ENCODE results near the gene VSTM4.

VSTM4 gene, protein sequence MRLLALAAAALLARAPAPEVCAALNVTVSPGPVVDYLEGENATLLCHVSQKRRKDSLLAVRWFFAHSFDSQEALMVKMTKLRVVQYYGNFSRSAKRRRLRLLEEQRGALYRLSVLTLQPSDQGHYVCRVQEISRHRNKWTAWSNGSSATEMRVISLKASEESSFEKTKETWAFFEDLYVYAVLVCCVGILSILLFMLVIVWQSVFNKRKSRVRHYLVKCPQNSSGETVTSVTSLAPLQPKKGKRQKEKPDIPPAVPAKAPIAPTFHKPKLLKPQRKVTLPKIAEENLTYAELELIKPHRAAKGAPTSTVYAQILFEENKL

GRCh38 chr10:49115015-49115795 is at the start of gene VSTM4:
VSTM4 (minus strand) TSS chr10:49115522; CDS start chr10:49115485, 37 bp downstream.
- no peak for DNase-seq (ENCODE audit: low read depth in 2 of 3, low spot score in 2 of 3)

DNA sequence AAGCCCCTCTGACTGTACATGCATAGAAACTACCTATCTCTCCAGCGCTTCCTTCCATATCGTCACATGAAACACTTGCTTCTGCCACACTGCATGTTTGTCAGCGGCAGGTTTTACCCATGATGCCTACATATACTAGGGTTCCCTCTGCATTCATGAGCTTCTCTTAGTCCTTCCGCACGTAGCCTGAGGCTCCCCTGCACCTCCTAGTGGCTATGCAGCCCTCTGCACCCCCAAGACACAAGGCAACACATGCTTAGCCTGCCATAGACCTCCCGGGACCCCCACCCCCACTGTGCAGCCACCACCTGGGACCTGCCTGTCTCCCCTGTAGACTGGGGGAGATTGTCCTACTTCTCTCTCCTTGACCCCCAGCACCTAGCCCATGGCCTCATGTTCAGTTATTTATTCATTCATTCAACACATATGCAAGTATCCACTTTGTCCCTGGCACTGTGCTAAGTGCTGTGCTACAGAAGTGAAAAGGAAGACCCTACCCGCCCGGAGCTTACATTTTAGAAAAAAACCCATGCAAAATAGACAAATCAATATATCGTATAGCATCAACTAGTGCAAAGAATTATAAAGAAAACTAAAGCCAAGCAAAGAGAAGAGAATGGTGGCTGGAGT is 49.4 kb upstream of the VSTM4 start:
- peak in 2 of 3 experiments; percentile 22 to 28 for DNase-seq (ENCODE audit: low read depth in 2 of 3, low spot score in 2 of 3)

- DNase-seq (ENCODE audit: low read depth in 2 of 3, low spot score in 2 of 3) = no peak
Measured at GRCh38 chr10:49163741-49164140, 48.4 kb upstream of the VSTM4 start.

GRCh38 chr10:49162761-49163310 is 47.5 kb upstream of the VSTM4 start:
- DNase-seq (ENCODE audit: low read depth in 2 of 3, low spot score in 2 of 3) = no peak

- no peak for DNase-seq (ENCODE audit: low read depth in 2 of 3, low spot score in 2 of 3)
Measured at GRCh38 chr10:49162063-49162462, 46.7 kb upstream of the VSTM4 start.

DNA sequence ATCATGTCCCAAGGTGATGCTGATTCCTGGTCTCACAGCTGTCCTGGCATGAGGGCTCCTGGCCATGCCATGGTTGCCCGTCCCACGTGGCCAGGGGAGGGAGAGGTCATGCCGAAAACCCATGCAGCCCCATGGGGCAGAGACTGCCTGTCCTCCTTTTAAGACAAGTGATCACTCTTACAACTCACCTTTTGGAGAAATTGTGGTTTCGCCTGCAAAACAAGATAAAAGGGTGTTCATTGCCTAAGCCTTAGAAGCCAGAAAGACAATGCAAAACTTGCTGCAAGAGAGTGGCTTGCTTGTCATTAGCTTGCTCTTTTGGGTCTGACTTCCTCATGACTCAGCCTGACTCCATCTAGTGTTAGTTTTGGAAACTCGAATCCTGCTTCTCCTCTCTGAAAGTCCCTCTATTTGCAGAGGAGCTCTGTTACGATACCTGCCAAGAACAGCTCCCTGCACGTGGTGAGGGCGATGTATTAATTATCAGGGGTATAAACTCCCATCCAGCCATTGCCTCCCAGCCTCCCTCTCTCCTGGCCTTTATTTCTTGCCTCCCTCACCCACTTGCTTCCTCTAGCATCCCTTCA is 46.2 kb upstream of the VSTM4 start:
- no peak for DNase-seq (ENCODE audit: low read depth in 2 of 3, low spot score in 2 of 3)

GRCh38 chr10:49160814-49161213 is 45.5 kb upstream of the VSTM4 start:
- DNase-seq (ENCODE audit: low read depth in 2 of 3, low spot score in 2 of 3) = no peak

GRCh38 chr10:49160110-49160509 is 44.8 kb upstream of the VSTM4 start:
- DNase-seq (ENCODE audit: low read depth in 2 of 3, low spot score in 2 of 3) = no peak

DNA sequence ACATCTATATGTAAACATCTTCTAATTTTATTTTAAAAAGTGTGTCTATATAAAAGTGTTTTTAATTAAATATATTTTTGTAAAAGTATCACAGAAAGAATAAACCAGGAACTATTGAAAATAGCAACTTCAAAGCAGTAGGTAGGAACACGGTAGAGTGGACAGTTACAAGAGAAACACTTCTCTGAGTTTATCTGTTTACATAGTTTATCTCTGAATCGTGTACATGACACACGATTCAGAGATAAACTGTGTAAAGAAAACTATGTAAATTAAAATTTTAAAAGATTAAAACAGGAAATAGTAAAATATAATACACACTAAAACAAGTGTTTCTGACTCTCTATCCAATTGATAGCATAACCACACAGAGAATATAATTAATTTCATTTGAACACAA is 43.6 kb upstream of the VSTM4 start:
- DNase-seq (ENCODE audit: low read depth in 2 of 3, low spot score in 2 of 3) = no peak

GRCh38 chr10:49158404-49158803 is 43.1 kb upstream of the VSTM4 start:
- no peak for DNase-seq (ENCODE audit: low read depth in 2 of 3, low spot score in 2 of 3)

DNA sequence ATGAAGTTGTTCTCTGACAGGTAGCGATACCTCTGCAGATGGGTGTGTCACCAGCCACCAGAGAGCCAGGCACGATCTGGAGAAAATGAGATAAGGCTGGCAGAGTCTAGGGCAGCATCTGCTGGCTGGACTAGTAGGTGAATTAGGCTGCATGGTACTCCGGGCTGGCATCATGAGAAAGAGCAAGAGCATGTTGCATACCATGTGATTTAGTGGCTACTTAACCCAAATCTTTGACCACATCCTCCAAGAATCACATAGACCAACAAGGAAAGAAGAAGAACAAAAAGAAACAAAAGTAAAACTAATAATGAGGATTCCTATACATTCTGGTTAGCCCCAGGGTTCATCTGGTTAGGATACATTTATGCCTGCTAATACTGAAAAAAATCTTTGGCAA is 41.9 kb upstream of the VSTM4 start:
- no peak for DNase-seq (ENCODE audit: low read depth in 2 of 3, low spot score in 2 of 3)

GRCh38 chr10:49154641-49155040 is 39.3 kb upstream of the VSTM4 start:
- no peak for DNase-seq (ENCODE audit: low read depth in 2 of 3, low spot score in 2 of 3)

GRCh38 chr10:49153971-49154370 is 38.6 kb upstream of the VSTM4 start:
- no peak for DNase-seq (ENCODE audit: low read depth in 2 of 3, low spot score in 2 of 3)

GRCh38 chr10:49153115-49153514 is 37.8 kb upstream of the VSTM4 start:
- DNase-seq (ENCODE audit: low read depth in 2 of 3, low spot score in 2 of 3) = no peak

DNA sequence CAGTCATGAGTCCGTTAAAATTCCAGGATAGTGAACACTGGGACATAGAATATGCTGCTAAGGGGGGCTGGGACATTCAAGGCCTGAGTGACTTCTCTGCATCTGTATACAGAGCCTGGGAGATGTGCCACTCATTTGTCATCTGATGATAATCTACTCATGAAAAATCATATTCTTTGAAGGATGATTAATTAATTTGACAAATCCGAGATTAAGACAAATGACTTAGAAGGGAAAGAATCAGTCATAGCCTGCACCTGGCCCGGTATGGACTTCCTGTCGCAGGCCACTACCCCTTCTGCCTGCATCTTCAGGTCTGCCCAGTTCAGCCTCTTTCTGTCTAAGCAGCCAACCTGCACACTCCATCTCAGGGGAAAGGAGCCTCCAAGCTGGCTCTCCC is 37.3 kb upstream of the VSTM4 start:
- no peak for DNase-seq (ENCODE audit: low read depth in 2 of 3, low spot score in 2 of 3)

- no peak for DNase-seq (ENCODE audit: low read depth in 2 of 3, low spot score in 2 of 3)
Measured at GRCh38 chr10:49152037-49152436, 36.7 kb upstream of the VSTM4 start.

DNA sequence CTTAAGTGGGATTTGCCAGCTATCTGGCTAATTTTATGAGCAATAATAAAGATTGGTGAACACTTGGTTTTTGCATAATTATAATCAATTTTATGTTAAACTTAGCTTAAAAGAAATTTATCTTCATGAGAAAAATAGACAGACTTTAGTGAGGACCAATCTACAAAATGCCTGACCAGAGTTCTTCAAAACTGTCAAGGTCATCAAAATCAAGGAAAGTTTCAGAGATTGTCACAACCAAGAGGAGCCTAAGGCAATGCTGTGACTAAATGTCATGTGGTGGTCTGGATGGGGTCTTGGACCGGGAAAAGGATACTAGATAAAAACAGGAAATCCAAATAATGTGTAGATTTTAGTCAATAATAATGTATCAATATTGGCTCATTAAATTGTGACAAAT is 36.2 kb upstream of the VSTM4 start:
- DNase-seq (ENCODE audit: low read depth in 2 of 3, low spot score in 2 of 3) = no peak

GRCh38 chr10:49151025-49151445 is 35.7 kb upstream of the VSTM4 start:
- DNase-seq (ENCODE audit: low read depth in 2 of 3, low spot score in 2 of 3) = no peak

GRCh38 chr10:49150426-49150825 is 35.1 kb upstream of the VSTM4 start:
- no peak for DNase-seq (ENCODE audit: low read depth in 2 of 3, low spot score in 2 of 3)

DNA sequence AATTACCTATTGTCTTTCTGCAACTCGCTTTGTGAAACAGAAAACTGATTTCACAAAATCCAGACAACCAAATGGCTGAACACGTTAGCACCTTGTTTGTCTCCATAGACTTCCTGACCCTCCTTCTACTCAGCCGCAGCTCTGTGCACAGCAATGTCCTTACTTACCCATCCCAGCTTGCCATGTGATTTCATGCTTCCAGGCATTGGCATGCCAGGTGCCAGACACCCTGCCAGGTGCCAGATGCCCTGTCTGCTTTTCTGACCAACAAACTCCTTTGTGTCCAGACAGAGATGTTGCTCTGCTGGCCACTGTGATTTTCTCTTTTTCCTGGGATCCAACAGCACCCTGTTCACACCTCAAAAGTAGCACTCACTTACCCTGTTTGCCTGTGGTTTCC is 34.6 kb upstream of the VSTM4 start:
- DNase-seq (ENCODE audit: low read depth in 2 of 3, low spot score in 2 of 3) = no peak

DNA sequence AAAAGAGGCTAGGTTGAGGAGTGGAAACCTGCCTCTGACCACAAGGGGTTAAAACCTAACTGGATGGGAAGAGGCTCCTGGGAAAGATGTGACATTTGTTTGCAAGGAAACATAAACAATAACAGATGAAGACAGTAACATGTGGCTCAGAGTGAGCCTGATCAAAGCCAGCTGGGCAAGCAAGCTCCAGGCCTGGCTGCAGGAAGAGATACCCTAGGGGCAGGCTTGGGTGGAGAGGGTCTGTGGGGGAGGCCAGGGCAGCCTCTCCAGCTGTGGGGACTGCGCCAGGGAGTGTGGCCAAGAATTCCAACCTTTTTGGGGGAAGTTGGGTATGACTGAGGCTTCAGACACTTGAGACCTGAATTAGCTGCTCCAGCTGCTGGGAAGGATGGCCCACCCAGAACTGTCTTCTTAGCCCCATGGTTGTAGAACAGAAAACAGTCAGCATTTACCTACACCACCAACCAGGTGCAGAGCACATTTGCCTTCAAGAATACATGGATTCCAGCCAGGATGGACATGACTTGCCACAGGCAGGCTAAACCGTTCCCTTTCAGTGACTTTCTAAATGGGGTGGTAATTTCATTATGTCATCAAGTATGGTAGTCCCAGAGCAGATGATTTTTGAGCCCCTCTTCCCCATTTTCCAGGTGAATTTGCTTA is 28.9 kb upstream of the VSTM4 start:
- no peak for DNase-seq (ENCODE audit: low read depth in 2 of 3, low spot score in 2 of 3)

Data from activated CD8-positive, alpha-beta memory T cell treated with anti-CD3 and anti-CD28 coated beads for 48 hours (primary cell).